ENCODE measurements around the gene PBX4.

DNA sequence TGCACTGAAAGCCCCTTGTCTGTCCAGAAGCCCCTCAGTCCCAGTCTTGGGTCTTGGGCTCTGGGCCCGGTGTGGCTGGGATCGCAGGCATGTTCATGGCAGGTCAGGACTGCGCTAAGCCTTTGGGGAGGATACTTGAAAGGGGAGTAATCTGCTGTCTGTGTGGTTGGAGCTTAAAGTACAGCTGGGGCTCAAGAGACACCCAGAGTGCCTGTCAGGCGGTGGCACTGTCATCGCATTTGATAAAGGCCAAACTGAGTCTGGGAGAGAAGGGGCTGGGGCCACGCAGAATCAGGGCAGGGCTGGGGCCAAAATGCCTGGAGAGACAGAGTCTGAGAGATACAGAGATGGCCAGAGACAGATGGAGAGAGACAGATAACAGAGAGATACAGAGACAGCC, 84.6 kb downstream of the PBX4 start:
- TF ChIP-seq RNF2 (IDR thresholded peaks at IDR 0.05; ENCODE audit: borderline replicate concordance, low read depth, low read length, missing control alignments, poor library complexity, severe bottlenecking) (no peak), RAD21 (IDR thresholded peaks at IDR 0.05 in 1 of 2, conservative IDR thresholded peaks at IDR 0.05 in 1 of 2; ENCODE audit: low read depth in 2 of 2, low read length in 2 of 2) (no peak), EP300 (IDR thresholded peaks at IDR 0.05; ENCODE audit: borderline replicate concordance in 1 of 2, low read depth in 2 of 2, low read length in 2 of 2) (no peak), POLR2A (IDR thresholded peaks at IDR 0.05; ENCODE audit: control extremely low read depth in 1 of 2, low read depth in 2 of 2, low read length in 2 of 2) (no peak), CHD1 (IDR thresholded peaks at IDR 0.05; ENCODE audit: low read depth, low read length) (no peak), RBBP5 (IDR thresholded peaks at IDR 0.05; ENCODE audit: borderline replicate concordance, low read depth, low read length) (no peak), SP2 (IDR thresholded peaks at IDR 0.05; ENCODE audit: low read length) (no peak)
- TF ChIP-seq, protein P1, sequence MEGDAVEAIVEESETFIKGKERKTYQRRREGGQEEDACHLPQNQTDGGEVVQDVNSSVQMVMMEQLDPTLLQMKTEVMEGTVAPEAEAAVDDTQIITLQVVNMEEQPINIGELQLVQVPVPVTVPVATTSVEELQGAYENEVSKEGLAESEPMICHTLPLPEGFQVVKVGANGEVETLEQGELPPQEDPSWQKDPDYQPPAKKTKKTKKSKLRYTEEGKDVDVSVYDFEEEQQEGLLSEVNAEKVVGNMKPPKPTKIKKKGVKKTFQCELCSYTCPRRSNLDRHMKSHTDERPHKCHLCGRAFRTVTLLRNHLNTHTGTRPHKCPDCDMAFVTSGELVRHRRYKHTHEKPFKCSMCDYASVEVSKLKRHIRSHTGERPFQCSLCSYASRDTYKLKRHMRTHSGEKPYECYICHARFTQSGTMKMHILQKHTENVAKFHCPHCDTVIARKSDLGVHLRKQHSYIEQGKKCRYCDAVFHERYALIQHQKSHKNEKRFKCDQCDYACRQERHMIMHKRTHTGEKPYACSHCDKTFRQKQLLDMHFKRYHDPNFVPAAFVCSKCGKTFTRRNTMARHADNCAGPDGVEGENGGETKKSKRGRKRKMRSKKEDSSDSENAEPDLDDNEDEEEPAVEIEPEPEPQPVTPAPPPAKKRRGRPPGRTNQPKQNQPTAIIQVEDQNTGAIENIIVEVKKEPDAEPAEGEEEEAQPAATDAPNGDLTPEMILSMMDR (IDR thresholded peaks at IDR 0.05; ENCODE audit: control extremely low read depth in 1 of 3, insufficient read depth in 1 of 3, low read depth in 1 of 3, low read length in 3 of 3): no peak
- TF ChIP-seq, protein P2, sequence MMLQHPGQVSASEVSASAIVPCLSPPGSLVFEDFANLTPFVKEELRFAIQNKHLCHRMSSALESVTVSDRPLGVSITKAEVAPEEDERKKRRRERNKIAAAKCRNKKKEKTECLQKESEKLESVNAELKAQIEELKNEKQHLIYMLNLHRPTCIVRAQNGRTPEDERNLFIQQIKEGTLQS (IDR thresholded peaks at IDR 0.05; ENCODE audit: insufficient read depth, low read depth, low read length): no peak
